Measurements from ENCODE around the gene LGR6.
"Not testable (repeated sequence)": the region's sequence is repeated elsewhere in the genome, so short reads cannot be mapped to it uniquely, and the experiment has no call there.

LGR6 gene

DNA sequence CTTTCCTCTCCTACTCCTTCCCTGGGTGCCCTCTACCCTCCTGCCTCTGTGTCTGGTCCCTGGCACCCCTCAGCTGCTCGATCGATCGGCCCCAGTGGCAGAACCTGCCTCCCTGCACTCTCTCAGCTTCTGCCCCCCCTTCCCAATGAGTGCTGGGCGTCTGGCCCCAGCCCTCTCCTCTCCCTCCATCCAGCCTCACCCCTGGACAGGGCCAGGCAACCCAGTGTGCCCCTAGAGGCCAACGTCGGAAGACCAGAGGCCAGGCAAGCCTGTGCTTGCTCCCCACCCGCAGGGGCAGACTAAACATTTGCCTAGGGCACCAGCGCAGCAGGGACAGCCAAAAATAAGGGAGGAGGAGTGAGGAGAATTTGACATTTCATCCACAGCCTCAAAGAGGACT, 43.5 kb downstream of the LGR6 start:
- DNase-seq (ENCODE audit: extremely low read depth in 1 of 2, low read depth in 1 of 2), result peak; percentile 5 to 13

GRCh38 chr1:202238914-202239313, 45.3 kb downstream of the LGR6 start:
- no peak for DNase-seq (ENCODE audit: extremely low read depth in 1 of 2, low read depth in 1 of 2)

DNA sequence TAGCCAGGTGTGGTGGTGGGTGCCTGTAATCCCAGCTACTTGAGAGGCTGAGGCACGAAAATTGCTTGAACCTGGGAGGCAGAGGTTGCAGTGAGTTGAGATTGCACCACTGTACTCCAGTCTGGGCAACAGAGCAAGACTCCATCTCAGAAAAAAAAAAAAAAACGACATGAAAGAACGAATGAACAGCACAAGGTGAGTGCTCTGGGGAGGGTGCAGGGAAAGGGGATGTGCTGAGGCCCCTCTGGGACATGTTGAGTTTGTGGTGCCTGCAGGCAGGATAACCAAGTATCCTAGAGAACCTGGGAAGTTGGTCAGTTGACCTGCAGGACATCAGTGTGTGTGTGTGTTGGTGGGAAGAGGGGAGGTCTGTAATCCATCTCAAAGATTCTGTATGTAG, 46.6 kb downstream of the LGR6 start:
- not testable (repeated sequence) for DNase-seq (ENCODE audit: extremely low read depth in 1 of 2, low read depth in 1 of 2)

GRCh38 chr1:202240956-202241355, 47.4 kb downstream of the LGR6 start:
- no peak for DNase-seq (ENCODE audit: extremely low read depth in 1 of 2, low read depth in 1 of 2)

DNA sequence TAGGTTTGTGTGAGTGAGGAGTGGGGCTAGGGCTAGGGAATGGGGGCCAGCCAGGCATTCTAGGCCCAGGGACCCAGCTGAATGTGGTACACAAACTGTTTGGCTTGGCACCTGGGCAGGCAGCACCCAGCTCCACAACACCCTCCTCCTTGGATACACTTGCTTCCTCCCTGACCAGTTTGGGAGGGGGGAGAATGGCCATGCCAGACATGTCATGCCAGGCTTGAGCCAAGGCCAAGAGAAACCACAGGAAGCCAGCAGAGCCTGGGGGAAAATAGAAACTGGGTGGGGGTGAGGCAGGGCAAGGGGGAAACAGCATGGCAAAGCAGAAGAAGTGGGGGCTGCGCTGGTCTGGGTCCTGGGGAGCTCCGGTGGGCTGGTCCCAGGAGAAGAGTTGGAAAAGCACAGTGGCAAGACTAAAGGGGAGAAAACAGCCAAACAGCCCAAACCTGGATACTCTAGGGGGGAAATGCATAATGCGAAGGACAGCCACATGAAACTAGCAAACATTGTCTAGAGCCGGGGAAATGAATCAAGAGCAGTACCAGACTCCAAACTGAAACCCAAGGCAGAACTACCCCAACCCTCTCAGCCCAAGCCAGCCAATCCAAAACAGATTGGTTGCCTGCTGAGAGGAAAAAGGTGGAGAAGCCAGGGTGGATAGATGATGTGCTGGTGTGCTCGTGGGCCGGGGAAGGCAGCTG, 47.9 kb downstream of the LGR6 start:
- DNase-seq (ENCODE audit: extremely low read depth in 1 of 2, low read depth in 1 of 2), result no peak

DNA sequence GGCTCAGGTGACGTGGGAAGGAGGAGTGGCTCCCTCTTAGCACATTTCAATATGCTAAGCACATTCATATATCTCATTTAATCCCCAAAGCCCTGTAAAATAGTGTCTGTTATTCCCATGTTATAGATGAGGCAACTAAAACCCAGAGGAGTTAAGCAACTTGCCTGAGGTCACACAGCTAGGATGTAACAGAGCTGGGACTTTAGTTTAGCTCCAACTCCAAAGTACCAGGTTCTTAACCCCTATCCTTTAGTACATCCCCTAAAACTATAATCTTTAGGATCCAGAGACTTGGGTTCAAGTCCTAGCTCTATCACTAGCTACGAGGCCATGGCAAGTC, 48.5 kb downstream of the LGR6 start:
- no peak for DNase-seq (ENCODE audit: extremely low read depth in 1 of 2, low read depth in 1 of 2)

GRCh38 chr1:202243006-202243405, 49.4 kb downstream of the LGR6 start:
- DNase-seq (ENCODE audit: extremely low read depth in 1 of 2, low read depth in 1 of 2), result no peak

DNA sequence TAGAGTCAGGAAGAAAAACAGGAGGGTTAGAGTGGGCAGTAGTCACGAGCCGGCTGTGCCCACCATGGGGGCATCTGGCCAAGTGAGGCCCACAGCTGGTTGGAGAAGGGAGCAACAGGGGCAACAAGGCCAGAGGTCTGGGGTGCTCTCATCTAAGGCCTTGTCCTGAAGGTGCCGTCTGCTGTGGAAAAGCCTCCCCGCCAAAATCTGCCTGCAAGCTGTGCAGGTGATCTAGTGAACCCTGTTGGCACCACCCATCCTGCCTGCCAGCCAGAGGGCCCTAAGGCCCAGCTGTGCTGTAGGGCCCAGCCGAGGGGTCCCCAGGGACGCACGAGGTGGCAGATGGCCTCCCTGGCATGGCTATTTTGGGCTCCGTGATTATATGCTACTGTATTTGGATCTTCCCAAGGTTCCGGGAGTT, 51.3 kb downstream of the LGR6 start:
- DNase-seq (ENCODE audit: extremely low read depth in 1 of 2, low read depth in 1 of 2), result no peak

GRCh38 chr1:202245391-202245790, 51.8 kb downstream of the LGR6 start:
- DNase-seq (ENCODE audit: extremely low read depth in 1 of 2, low read depth in 1 of 2), result no peak

GRCh38 chr1:202247104-202247503, 53.5 kb downstream of the LGR6 start:
- no peak for DNase-seq (ENCODE audit: extremely low read depth in 1 of 2, low read depth in 1 of 2)

DNA sequence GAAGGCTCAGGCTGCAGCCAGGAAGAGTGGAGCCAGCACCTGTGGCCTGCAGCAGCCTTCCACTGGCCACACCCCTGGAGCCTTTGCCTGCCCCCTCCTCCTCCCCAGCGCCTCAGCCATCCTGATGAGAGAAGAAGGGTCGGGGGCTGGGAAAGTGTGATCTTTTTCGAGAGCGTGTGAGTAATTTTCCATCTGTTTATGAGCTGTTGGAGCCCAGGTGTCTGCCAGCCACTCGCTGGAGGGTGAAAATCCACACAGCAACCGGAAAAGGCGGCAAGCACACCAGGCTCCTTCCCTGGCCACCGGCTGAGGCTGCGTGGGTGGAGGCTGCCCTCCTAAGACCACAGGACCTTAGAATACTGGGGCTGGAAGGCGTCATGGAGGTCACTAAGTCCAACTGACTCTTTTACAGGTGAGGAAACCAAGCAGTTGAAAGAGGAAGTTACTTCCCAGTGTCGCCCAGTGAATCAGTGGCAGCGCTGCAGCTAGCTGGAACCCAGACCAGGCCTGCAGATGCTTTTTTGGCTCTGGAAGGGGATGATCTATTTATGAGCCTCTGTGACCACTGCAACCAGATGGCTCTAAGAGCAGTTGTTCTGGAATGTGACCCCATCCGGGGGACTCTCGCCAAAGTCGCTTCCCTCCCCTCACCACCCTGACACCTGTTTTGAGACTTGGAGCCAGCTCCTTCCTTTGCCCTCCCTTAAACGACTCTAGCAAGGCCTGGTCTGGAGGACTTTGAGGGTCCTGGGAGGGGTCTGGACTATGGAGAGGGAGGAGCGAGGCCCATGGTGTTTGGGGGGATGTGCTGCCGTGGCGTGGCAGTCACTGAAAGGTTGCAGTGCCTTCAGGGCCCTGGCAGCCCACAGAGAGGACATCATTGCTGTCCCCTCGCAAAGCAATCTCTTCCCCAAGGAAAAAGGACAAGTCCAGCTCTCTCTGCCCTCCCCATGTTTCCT, 54.5 kb downstream of the LGR6 start:
- DNase-seq (ENCODE audit: extremely low read depth in 1 of 2, low read depth in 1 of 2), result no peak

DNA sequence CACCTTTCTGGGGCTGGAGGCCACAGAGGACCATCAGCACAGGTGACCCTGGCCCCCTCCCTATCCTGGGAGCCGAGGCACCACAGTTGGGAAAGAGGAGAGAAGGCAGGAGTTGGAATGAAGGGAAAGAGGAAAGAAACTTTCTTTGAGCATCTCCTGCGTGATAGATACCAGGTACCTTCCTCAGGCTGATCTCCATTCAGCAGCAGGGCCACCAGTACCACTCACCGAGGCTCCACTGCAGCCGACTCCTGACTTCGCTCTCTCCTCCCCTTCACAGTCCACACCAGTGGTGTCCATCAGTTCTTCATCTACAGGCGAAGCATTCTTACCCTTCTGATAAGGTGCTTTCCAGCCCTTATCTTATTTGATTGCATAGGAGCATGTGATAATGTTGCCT, 55.3 kb downstream of the LGR6 start:
- no peak for DNase-seq (ENCODE audit: extremely low read depth in 1 of 2, low read depth in 1 of 2)

DNA sequence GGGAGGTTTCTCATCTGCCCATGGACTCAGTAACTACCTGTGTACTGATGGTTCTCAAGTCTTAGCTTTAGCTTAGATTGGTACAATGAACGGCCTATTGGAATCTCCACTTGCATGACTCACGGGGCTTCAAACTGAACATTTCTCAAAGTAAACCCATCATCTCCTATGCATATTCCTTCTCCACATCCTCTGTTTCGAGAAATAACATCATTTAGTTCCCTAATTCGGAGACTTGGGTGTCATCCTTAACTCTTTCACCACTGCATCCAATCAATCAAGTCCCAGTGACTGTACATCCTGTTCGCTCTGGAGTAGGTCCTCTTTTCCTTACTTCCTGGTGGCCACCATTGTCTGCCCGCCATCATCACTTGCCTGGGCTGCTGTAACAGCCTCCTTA, 55.8 kb downstream of the LGR6 start:
- DNase-seq (ENCODE audit: extremely low read depth in 1 of 2, low read depth in 1 of 2), result no peak

GRCh38 chr1:202249846-202250245, 56.2 kb downstream of the LGR6 start:
- no peak for DNase-seq (ENCODE audit: extremely low read depth in 1 of 2, low read depth in 1 of 2)

DNA sequence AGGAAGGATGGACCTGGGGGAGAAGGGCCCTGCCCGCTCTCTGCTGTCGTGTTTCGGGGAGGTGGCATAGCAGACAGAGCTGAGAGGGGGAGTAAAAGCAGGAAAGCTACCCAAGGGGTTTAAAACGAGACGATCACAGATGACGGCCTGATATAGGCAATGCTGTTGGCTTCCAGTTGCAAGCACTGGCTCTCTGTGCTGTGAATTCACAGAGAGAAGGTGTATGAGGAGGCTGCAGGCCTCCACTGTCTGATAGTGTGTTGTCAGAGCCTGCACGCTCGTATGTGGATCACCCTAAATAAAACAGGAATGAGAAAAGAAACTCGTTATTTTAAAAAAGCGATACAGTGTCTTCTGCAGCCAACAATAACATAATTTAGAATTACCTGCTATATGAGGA, 57.4 kb downstream of the LGR6 start:
- DNase-seq (ENCODE audit: extremely low read depth in 1 of 2, low read depth in 1 of 2), result no peak

DNA sequence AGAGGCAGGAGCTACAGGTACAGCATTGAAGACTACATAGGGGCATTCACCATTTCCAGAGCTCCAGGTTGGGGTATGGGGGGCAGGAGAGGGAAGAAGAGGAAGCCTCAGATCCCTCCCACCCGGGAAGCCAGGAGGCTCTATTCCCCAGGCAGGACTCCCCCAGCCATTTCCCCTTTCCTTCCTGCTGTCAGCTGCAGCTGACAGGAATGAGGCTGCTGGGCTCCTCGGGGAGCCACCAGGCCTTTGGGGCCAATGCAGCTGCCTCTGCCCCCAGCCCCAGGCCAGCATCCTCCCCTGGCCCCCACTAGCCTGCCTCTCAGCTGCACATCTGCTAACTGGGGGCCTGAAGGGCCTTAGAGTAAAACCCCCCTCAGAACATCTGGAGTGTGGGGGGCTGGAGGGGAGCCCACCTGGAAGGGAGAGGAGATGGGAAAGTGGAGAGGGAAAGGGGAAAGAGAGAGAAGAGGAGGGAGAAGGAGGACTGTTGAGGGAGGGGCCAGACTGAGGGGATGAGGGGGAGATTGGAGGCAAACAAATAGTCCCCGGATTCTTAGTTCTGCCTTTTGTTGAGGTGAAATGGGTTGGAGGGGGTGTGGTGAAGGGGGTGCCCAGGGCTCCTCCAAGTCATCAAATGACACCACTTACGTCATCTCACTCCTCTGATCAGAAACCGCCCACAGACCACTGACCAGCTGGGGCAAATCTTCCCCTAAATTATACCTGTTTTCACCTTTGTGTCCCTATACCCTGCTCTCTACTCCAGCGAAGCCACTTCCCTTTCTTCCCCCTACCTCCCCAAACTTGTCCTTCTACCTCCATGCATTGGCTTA, 58.0 kb downstream of the LGR6 start:
- no peak for DNase-seq (ENCODE audit: extremely low read depth in 1 of 2, low read depth in 1 of 2)

- DNase-seq (ENCODE audit: extremely low read depth in 1 of 2, low read depth in 1 of 2), result no peak
Observed at GRCh38 chr1:202252271-202252670, 58.7 kb downstream of the LGR6 start.

- DNase-seq (ENCODE audit: extremely low read depth in 1 of 2, low read depth in 1 of 2), result no peak
Observed at GRCh38 chr1:202254454-202255252, 61.1 kb downstream of the LGR6 start.

DNA sequence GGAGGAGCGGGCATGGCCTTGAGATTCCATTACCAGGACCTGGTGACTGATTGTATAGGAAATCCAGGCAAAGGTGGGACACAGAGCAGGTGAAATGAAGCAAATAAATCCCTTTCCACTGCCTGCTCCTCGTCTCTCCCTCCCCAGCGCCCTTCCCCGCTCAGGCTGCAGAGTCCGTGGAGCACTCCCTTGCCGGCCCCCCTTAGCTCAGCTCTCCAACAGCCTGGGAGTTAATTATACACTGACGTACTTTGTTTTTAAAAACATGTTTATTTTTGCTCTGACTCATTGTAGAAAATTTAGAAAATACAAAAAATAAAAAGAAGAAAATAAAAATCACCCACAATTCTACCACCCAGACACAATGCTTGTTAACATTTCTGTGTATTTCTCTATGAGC, 61.7 kb downstream of the LGR6 start:
- no peak for DNase-seq (ENCODE audit: extremely low read depth in 1 of 2, low read depth in 1 of 2)

GRCh38 chr1:202259705-202260104, 66.1 kb downstream of the LGR6 start:
- DNase-seq (ENCODE audit: extremely low read depth in 1 of 2, low read depth in 1 of 2), result no peak

Data from stimulated activated CD8-positive, alpha-beta memory T cell treated with anti-CD3 and anti-CD28 coated beads, Interleukin-7, amount 100 ng/mL, for 48 hours (primary cell).